ENCODE results near the gene GTF2I. TPM values are rescaled to one million over a fixed set of nuclear protein-coding genes. Genes with fewer than 3 reads are reported as not detected.
"Not testable (repeated sequence)": the region's sequence is repeated elsewhere in the genome, so short reads cannot be mapped to it uniquely, and the experiment has no call there.

GTF2I gene
- 100 to 1,000 TPM; 309 to 383 (median 332) TPM for polyA plus RNA-seq (ENCODE audit: insufficient read length in 4 of 4)

- no peak for DNase-seq (ENCODE audit: low read depth in 4 of 4, low spot score in 3 of 4)
Observed at GRCh38 chr7:74657692-74658177, at the start of gene GTF2I. GTF2I (plus strand) TSS chr7:74657718; CDS start chr7:74689129, 31,411 bp downstream.

DNA sequence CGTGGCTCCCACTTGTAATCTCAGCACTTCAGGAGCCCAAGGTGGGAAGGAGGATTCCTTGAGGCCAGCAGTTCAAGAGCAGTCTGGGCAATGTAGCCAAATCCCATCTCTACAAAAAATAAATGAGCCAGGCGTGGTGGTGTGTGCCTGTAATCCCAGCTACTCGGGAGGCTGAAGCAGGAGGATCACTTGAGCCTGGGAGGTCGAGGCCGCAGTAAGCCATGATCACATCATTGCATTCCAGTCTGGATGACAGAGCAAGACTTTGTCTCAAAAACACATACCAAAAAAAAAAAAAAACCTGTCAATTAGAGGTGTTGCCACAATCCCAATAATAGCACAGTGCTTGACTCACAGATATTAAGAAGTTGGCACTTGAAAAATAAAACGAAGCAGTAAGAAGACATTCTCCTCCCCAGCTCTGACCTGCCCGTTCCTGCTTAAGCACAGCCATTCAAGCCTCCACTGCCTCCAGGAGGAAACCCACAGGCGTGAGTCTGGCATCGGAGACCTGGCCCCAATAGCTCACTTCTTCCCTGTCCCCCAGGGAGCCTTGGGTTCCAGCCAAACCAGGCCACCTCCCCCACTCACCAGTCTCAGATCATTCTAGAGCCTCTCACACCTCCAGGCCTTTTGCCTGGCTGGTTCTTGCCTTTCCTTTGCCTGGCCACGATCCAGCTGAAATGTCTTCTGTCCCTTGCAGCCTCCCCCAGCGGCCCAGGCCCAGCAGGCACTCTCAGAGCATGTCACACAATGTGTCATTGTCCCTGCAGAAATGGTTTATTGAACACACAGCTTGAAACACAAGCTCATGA, 45.3 kb upstream of the GTF2I start:
- no peak for DNase-seq (ENCODE audit: low read depth in 4 of 4, low spot score in 3 of 4)

DNA sequence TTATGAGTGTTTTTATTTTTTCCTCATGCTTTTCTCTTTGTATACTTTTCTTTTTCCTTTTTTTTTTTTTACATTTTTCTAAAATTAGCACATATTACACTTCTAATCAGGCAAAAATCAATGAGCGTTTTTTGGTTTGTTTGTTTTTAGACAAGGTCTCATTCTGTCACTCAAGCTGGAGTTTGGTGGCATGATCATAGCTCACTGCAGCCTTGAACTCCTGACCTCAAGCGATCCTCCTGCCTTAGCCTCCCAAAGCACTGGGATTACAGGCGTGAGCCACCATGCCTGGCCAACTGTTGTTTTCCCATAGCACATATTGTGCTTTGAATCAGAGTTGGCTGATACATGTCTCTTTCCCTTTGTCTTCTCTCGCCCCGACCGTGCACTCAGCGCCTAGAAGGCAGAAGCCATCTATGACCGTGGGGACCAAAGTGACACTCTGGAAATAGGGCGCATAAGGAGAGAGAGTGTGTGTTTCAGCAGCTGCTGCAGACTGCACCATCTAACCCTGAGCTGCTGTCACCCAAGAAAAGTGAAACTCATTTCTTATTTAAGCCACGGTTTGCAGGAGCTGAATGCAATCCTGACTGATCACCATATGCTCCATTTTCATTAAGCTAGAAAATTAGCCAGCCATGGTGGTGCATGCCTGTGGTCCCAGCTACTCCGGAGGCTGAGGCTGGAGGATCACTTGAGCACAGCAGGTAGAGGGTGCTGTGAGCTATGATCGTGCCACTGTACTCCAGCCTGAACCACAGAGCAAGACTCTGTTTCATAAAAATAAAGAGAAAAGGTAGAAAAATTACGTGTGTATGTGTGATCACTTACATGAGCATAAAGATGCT, 41.4 kb upstream of the GTF2I start:
- no peak for DNase-seq (ENCODE audit: low read depth in 4 of 4, low spot score in 3 of 4)

DNA sequence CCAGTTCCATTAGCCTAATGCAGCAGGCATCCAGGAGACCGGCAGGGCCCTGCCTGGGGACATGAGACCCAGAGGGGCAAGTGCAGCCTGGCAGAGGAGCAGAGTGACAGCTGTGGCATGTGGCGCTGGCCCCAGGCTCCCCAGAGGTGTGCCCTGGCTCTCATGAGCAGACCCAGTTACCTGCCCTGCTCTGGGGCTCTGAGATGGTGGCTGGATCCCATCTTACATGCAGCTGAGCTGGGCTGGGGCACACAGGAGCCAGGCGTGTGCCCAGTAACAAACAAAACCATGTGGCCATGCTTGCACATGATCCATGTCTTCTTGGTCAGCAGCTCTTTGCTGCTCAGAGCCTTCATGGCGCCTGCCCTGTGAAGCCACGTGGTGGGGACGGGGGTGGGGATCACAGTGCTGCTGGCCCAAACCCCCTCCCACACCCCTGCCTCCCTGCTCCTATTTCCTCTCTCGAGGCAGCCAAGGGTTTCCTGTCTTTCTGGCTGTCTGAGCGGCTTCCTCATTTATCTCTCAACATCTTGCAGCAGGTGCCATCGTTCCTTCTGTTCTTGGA, 40.3 kb upstream of the GTF2I start:
- peak in 1 of 4 donors; percentile 41 for DNase-seq (ENCODE audit: low read depth in 4 of 4, low spot score in 3 of 4)

- no peak for DNase-seq (ENCODE audit: low read depth in 4 of 4, low spot score in 3 of 4)
Observed at GRCh38 chr7:74619235-74619860, 38.2 kb upstream of the GTF2I start.

DNA sequence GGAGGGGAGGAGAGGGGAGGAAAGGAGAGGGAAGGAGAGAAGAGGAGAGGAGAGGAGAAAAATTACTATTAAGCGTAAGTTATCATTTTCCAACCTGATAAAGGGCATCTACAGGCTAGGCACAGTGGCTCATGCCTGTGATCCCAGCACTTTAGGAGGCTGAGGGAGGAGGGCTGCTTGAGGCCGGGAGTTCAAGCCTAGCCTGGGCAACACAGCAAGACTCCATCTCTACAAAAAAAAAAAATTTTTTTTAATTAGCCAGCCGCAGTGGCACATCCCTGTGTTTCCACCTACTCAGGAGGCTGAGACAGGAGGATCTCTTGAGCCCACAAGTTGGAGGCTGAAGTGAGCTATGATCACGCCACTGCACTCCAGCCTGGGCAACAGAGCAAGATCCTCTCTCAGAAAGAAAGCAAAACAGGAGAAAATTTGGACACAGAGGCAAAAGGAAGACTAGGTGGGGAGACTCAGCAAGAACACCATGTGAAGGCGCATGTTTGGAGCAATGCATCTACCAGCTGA, 35.2 kb upstream of the GTF2I start:
- DNase-seq (ENCODE audit: low read depth in 4 of 4, low spot score in 3 of 4) = no peak

- no peak for DNase-seq (ENCODE audit: low read depth in 4 of 4, low spot score in 3 of 4)
Observed at GRCh38 chr7:74623135-74623534, 34.4 kb upstream of the GTF2I start.

DNA sequence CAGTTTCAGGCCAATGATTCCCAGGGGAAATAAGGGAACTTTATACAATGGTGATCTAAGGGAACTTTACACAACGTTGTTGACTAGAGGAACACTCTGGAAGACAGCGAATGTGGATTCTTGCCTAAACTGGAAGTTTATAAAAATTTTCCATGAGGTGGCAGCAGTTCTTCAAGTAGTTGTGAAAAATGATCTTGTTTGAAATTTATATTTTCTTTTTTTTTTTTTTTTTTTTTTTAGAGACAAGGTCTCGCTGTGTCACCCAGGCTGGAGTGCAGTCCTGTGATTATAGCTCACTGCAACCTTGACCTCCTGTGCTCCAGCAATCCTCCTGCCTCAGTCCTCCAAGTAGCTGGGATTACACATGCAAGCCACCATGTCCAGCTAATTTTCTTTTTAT, 32.1 kb upstream of the GTF2I start:
- no peak for DNase-seq (ENCODE audit: low read depth in 4 of 4, low spot score in 3 of 4)

- no peak for DNase-seq (ENCODE audit: low read depth in 4 of 4, low spot score in 3 of 4)
Observed at GRCh38 chr7:74627661-74628411, 29.7 kb upstream of the GTF2I start.

DNA sequence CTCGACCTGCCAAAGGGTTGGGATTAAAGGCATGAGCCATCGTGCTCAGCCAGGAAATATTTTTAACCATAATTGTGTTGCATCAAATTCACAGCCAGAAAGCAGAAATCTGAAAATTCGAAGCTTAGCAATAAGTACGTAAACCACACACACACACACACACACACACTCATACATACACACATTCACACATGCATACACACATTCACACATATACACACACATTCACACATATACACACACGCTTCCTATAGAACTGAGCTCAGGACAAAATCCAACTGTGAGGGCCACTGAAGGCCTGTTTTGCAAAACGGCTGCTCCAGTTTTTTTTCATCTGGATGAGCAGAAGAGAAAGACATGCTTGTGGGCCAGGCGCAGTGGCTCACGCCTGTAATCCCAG, 25.0 kb upstream of the GTF2I start:
- DNase-seq (ENCODE audit: low read depth in 4 of 4, low spot score in 3 of 4) = no peak

- no peak for DNase-seq (ENCODE audit: low read depth in 4 of 4, low spot score in 3 of 4)
Observed at GRCh38 chr7:74633451-74633921, 24.0 kb upstream of the GTF2I start.

- DNase-seq (ENCODE audit: low read depth in 4 of 4, low spot score in 3 of 4) = no peak
Observed at GRCh38 chr7:74637745-74638144, 19.8 kb upstream of the GTF2I start.

DNA sequence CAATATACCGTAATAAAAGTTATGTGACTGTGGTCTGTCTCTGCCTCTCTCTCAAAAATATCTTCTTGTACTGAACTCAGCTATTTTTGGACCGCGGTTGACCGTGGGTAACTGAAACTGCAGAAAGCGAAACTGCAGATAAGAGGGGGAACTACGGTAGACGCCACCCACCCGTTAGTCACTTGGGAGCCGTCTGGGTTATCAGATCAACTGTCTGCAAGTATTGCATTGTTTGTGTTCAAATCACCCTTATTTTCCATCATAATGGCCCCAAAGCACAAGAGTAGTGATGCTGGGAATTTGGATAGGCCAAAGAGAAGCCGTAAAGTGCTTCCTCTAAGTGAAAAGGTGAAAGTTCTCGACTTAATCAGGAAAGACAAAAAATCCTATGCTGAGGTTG, 7.5 kb upstream of the GTF2I start:
- DNase-seq (ENCODE audit: low read depth in 4 of 4, low spot score in 3 of 4) = not testable (repeated sequence)

- not testable (repeated sequence) for DNase-seq (ENCODE audit: low read depth in 4 of 4, low spot score in 3 of 4)
Observed at GRCh38 chr7:74650493-74651132, 6.9 kb upstream of the GTF2I start.

- not testable (repeated sequence) for DNase-seq (ENCODE audit: low read depth in 4 of 4, low spot score in 3 of 4)
Observed at GRCh38 chr7:74651133-74651504, 6.4 kb upstream of the GTF2I start.

DNA sequence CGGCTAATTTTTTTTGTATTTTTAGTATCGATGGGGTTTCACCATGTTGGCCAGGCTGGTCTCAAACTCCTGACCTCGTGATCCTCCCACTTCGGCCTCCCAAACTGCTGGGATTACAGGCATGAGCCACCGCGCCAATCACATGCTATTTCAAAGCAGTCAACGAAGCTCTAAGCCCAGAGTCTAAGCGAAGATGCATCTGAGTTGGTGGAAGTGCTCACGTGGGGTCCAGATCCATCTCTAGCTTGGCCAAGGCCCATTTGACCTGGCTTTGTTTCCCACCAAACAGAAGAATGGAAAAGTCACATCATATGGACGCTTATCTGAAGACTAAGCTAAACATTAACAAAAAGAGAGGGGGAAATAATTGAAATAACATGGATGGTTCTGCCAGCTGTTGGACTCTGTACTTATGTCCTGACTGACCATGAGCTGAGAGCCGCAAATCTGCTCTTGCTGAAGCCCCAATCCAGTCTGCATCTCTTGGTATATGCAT, 3.8 kb upstream of the GTF2I start:
- DNase-seq (ENCODE audit: low read depth in 4 of 4, low spot score in 3 of 4) = no peak

- no peak for DNase-seq (ENCODE audit: low read depth in 4 of 4, low spot score in 3 of 4)
Observed at GRCh38 chr7:74654811-74655210, 2.7 kb upstream of the GTF2I start.

DNA sequence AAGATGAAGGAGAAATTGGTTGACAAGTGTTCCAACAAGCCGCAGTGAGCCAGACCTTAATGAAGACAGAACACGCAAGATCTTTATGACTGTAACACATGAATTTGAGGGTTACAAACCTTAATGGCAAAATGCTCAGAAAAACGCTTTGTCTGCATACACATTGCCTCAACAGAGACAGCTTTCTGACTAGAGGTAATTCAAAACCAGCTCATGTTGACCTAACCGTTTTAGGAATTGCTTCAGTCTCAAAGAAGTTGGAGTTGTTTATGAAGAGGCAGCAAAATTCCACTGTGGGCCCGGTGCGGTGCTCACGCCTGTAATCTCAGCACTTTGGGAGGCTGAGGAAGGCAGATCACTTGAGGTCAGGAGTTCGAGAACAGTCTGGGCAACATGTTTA, 2.2 kb upstream of the GTF2I start:
- DNase-seq (ENCODE audit: low read depth in 4 of 4, low spot score in 3 of 4) = no peak
